Right lobe of liver (tissue), 4 donors: ENCODE data around the gene PTPRM.

Experiments used
- CTCF ChIP-seq, 4 donors: fragments of 200-600 bp in 3 of 4; fragments of 450-650 bp in 1 of 4; IDR thresholded peaks; one replicate each; pipeline versions ENCODE4 v1.5.1 to v1.8.0; 2016 to 2022; ENCODE audit warnings: antibody characterized with exemption in 4 of 4, mild to moderate bottlenecking in 2 of 4
- POLR2A ChIP-seq: fragments of 450-650 bp; IDR thresholded peaks from one replicate; pipeline ENCODE4 v1.6.1; 2017; ENCODE audit warnings: antibody characterized with exemption, mild to moderate bottlenecking
- donor health status: DM: no; HTN: no; CAD: no.
- donor health status: DM: no; HTN: no; CAD: no.
- donor health status: DM: no; HTN: yes; CAD: no.

- no peak for TF ChIP-seq CTCF (IDR thresholded peaks at IDR 0.05)
- no peak for TF ChIP-seq POLR2A
These were observed 292.0 kb downstream of the PTPRM start for GRCh38 chr18:7859122-7859521.
